K562 treated with DMSO at 1 percent for 4 hours (cell line): ENCODE results near the gene PSTK. TPM values are rescaled to one million over a fixed set of nuclear protein-coding genes. Genes with fewer than 3 reads are reported as not detected.

Experiments
- total RNA-seq: library from RNA; unstranded; fragments of 300-600 nt; gene quantifications from 2 replicates; pipeline ENCODE4 v1.2.3, GENCODE V29; 2022; ENCODE audit not compliant: insufficient read depth

PSTK gene
- total RNA-seq, result 10.7 and 11.7 TPM in 2 replicates

GRCh38 chr10:122980209-122981065, at the start of gene PSTK:
PSTK (plus strand) TSS chr10:122980401; CDS start chr10:122980480, 79 bp downstream.

GRCh38 chr10:122953902-122954730, 26.1 kb upstream of the PSTK start, which contains the start of gene C10orf88:
C10orf88 (minus strand) TSS chr10:122954227; CDS start chr10:122954178, 49 bp downstream.

GRCh38 chr10:123008355-123009104, 28.3 kb downstream of the PSTK start, which contains the start of the genes ACADSB and IKZF5:
ACADSB (plus strand) TSS chr10:123009006; CDS start chr10:123009030, 24 bp downstream.
IKZF5 (minus strand) TSS chr10:123008795; CDS start chr10:122998625, 10,170 bp downstream.

Other genes with a start within 250 kb of the PSTK start
- 0.56 and 0.92 TPM in 2 replicates for gene CUZD1, start 134.5 kb upstream of the PSTK start, total RNA-seq
- gene FAM24B, start 100.8 kb upstream of the PSTK start, total RNA-seq, result 10.9 TPM in 1 of 2 replicates, not detected in the other
- gene FAM24A, start 69.8 kb upstream of the PSTK start, total RNA-seq, result not detected in 2 replicates
- 2.5 and 5.3 TPM in 2 replicates for gene C10orf88, start 26.2 kb upstream of the PSTK start, total RNA-seq
- gene IKZF5, start 28.4 kb downstream of the PSTK start, total RNA-seq, result 4.6 and 5.5 TPM in 2 replicates
- gene ACADSB, start 28.6 kb downstream of the PSTK start, total RNA-seq, result 1.7 and 2.7 TPM in 2 replicates
- gene HMX3, start 155.6 kb downstream of the PSTK start, total RNA-seq, result 20.7 and 31.3 TPM in 2 replicates
- 0.85 and 1.8 TPM in 2 replicates for gene HMX2, start 167.7 kb downstream of the PSTK start, total RNA-seq
- 119 and 153 TPM in 2 replicates for gene BUB3, start 174.0 kb downstream of the PSTK start, total RNA-seq